SK-N-MC (cell line): ENCODE data around the gene PFKP.

ENCODE experiments used
- EZH2 ChIP-seq: fragments of 200-600 bp; sonication (generic); IDR thresholded peaks from one replicate; pipeline ENCODE4 v1.6.1; 2017; ENCODE audit warnings: antibody characterized with exemption
- FOXP2 ChIP-seq: optimal IDR thresholded peaks from 2 replicates; pipeline ENCODE3; 2011; ENCODE audit warnings: mild to moderate bottlenecking, moderate library complexity; ENCODE audit not compliant: insufficient read depth; ENCODE audit errors: extremely low read length, control extremely low read depth
- POLR2AphosphoS5 ChIP-seq: IDR thresholded peaks from 2 replicates; pipeline ENCODE4 v1.6.1; 2012; ENCODE audit warnings: mild to moderate bottlenecking, low read depth, low read length, borderline replicate concordance

DNA sequence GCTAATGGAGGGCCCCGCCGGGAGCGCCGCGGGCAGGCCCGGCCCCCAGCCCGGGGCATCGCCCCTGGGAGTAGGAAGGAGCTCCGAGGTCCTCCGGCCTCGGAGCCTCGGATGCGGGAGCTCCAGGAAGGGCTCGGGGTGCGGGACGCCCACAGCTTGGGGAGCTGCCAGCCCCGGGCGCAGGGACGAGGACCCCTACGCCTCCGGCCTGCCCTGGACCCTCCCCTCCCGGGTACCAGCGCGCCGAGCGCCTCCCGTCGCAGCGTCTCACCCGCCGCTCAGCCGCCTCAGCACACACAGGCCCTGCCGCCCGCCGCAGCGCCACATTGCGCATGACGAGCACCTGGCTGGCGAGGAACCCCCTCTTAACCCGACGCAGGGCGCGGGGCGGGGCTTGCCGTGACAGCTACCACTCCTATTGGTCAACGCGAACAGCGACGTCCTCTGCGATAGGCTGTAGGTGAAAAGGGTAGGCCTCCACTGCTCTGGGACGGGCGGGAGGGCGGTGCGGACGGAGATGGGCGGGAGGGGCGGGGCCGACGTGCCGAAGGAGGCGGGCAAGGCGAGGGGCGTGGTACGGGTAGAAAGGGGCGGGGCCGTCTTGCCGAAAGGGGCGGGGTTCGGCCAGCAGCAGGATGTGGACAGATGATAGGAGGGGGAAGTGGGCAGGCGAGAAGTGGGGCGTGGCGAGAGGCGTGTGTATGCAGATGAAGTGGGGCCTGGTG, 105.3 kb downstream of the PFKP start, which contains the start of gene PITRM1:
- TF ChIP-seq EZH2 = no peak
- TF ChIP-seq POLR2AphosphoS5 = peak; percentile 92
- no peak for TF ChIP-seq FOXP2
